Measurements from ENCODE around the gene INPP4B. TPM values are rescaled to one million over a fixed set of nuclear protein-coding genes. Genes with fewer than 3 reads are reported as not detected.

Gene INPP4B
- total RNA-seq, 1 experiment from 2014 or later, result 14.3 TPM

DNA sequence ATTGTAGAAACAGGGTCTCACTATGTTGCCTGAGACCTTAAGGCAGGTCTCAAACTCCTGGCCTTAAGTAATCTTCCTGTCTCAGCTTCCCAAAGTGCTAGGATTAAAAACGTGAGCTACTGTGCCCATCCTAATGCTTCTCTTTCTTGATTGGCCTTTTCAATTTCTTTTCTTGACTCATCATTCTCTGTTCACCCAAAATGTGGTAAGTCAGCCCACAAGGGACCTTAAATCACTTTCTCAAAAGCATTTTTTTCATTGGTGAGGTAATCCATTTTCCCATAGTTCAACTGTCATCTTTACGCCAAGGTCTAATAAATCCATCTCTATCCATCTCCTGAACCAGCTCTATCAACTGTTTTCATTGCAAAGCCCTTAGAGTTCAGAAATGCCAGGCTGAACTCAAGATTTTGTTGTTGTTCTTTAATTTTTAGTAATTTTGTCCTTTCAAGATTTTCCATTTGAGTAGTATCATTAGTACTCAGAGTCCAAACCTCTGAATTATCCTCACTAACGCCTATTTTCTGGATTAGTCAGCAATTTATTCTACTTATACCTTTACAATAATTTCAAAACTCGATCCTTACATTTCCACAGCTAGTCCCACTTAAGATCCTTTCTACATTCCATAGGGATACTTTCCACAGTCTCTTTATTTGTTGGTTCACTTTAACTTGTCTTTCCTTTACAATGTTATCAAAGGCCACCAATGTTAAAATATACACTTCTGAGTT is 681.2 kb downstream of the INPP4B start:
- H3K27ac ChIP-seq (ENCODE audit: low read depth, low read length), result no peak overlapping the region
- H3K27me3 ChIP-seq (ENCODE audit: insufficient read depth, low read length), result no peaks in the 10 kb centered on the region
- no peaks in the 10 kb centered on the region for H4K20me1 ChIP-seq (ENCODE audit: insufficient read depth)
- no peak overlapping the region for H3K9ac ChIP-seq (ENCODE audit: low read length)
- H3K4me1 ChIP-seq (ENCODE audit: control insufficient read depth in 1 of 2, insufficient read depth in 2 of 2, low read length in 2 of 2), result no peaks in the 10 kb centered on the region
- no peak overlapping the region for H3K4me2 ChIP-seq (ENCODE audit: low read length)
- intact Hi-C loops (cut with micrococcal nuclease), result no loop called here
- no peak overlapping the region for H3K4me3 ChIP-seq (replicated peaks in 1 of 2; ENCODE audit: low read depth in 1 of 2, low read length in 2 of 2)
- POLR2A ChIA-PET, result no interaction called here
- no TSS peak for BruUV-seq (replicated peaks)
- DNase-seq (ENCODE audit: low read depth, low spot score) (no peak), ATAC-seq (no peak)
- H3K9me2 ChIP-seq (ENCODE audit: insufficient read depth), result no peaks in the 10 kb centered on the region
- H3K36me3 ChIP-seq (ENCODE audit: control insufficient read depth in 1 of 2, insufficient read depth in 2 of 2, low read length in 2 of 2), result no peaks in the 10 kb centered on the region
- H2AFZ ChIP-seq (ENCODE audit: low read depth, low read length, poor library complexity, severe bottlenecking), result no peak overlapping the region
- CTCF ChIA-PET, result no interaction called here
- RAD21 ChIA-PET (ENCODE audit: low non-redundant PET in 1 of 2, low total read pairs in 2 of 2, uncharacterized antibody in 2 of 2, unreplicated experiment in 2 of 2), result no interaction called here
- TF ChIP-seq EZH2 (IDR thresholded peaks at IDR 0.05) (no peak), TCF7L2 (IDR thresholded peaks at IDR 0.05; ENCODE audit: borderline replicate concordance, extremely low read depth, insufficient read depth, insufficient read length) (no peak), SIN3A (IDR thresholded peaks at IDR 0.05; ENCODE audit: low read depth) (no peak), YY1 (IDR thresholded peaks at IDR 0.05; ENCODE audit: extremely low read depth, insufficient replicate concordance, low read depth, low read length) (no peak), POLR2AphosphoS5 (IDR thresholded peaks at IDR 0.05; ENCODE audit: low read depth, low read length) (no peak), CBX3 (IDR thresholded peaks at IDR 0.05; ENCODE audit: low read depth) (no peak), SP1 (IDR thresholded peaks at IDR 0.05; ENCODE audit: low read depth) (no peak), EZH2phosphoT487 (IDR thresholded peaks at IDR 0.05; ENCODE audit: borderline replicate concordance) (no peak), FOSL1 (IDR thresholded peaks at IDR 0.05; ENCODE audit: low read depth) (no peak), JUND (IDR thresholded peaks at IDR 0.05) (no peak), POLR2A (IDR thresholded peaks at IDR 0.05; ENCODE audit: borderline replicate concordance, extremely low read depth, insufficient read depth, insufficient read length) (no peak), SRF (IDR thresholded peaks at IDR 0.05; ENCODE audit: low read depth) (no peak), EGR1 (IDR thresholded peaks at IDR 0.05; ENCODE audit: low read depth) (no peak)
- TF ChIP-seq, protein P1, sequence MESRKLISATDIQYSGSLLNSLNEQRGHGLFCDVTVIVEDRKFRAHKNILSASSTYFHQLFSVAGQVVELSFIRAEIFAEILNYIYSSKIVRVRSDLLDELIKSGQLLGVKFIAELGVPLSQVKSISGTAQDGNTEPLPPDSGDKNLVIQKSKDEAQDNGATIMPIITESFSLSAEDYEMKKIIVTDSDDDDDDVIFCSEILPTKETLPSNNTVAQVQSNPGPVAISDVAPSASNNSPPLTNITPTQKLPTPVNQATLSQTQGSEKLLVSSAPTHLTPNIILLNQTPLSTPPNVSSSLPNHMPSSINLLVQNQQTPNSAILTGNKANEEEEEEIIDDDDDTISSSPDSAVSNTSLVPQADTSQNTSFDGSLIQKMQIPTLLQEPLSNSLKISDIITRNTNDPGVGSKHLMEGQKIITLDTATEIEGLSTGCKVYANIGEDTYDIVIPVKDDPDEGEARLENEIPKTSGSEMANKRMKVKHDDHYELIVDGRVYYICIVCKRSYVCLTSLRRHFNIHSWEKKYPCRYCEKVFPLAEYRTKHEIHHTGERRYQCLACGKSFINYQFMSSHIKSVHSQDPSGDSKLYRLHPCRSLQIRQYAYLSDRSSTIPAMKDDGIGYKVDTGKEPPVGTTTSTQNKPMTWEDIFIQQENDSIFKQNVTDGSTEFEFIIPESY (IDR thresholded peaks at IDR 0.05; ENCODE audit: extremely low read depth, insufficient replicate concordance, low read length), result no peak
- TF ChIP-seq, protein P2, sequence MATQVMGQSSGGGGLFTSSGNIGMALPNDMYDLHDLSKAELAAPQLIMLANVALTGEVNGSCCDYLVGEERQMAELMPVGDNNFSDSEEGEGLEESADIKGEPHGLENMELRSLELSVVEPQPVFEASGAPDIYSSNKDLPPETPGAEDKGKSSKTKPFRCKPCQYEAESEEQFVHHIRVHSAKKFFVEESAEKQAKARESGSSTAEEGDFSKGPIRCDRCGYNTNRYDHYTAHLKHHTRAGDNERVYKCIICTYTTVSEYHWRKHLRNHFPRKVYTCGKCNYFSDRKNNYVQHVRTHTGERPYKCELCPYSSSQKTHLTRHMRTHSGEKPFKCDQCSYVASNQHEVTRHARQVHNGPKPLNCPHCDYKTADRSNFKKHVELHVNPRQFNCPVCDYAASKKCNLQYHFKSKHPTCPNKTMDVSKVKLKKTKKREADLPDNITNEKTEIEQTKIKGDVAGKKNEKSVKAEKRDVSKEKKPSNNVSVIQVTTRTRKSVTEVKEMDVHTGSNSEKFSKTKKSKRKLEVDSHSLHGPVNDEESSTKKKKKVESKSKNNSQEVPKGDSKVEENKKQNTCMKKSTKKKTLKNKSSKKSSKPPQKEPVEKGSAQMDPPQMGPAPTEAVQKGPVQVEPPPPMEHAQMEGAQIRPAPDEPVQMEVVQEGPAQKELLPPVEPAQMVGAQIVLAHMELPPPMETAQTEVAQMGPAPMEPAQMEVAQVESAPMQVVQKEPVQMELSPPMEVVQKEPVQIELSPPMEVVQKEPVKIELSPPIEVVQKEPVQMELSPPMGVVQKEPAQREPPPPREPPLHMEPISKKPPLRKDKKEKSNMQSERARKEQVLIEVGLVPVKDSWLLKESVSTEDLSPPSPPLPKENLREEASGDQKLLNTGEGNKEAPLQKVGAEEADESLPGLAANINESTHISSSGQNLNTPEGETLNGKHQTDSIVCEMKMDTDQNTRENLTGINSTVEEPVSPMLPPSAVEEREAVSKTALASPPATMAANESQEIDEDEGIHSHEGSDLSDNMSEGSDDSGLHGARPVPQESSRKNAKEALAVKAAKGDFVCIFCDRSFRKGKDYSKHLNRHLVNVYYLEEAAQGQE (IDR thresholded peaks at IDR 0.05; ENCODE audit: low read depth), result no peak
- TF ChIP-seq, protein P3, sequence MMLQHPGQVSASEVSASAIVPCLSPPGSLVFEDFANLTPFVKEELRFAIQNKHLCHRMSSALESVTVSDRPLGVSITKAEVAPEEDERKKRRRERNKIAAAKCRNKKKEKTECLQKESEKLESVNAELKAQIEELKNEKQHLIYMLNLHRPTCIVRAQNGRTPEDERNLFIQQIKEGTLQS (IDR thresholded peaks at IDR 0.05), result no peak
- TF ChIP-seq, protein P4, sequence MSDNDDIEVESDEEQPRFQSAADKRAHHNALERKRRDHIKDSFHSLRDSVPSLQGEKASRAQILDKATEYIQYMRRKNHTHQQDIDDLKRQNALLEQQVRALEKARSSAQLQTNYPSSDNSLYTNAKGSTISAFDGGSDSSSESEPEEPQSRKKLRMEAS (IDR thresholded peaks at IDR 0.05), result no peak
- no peaks in the 10 kb centered on the region for H3K9me3 ChIP-seq (ENCODE audit: control insufficient read depth in 1 of 2, insufficient read depth in 1 of 2, low read depth in 1 of 2, low read length in 2 of 2)
- no peaks in the 10 kb centered on the region for H3K79me2 ChIP-seq (ENCODE audit: insufficient read depth, low read length)
